Activated gamma-delta T cell treated with Interleukin-2 at 50 U/mL for 16 hours (primary cell): ENCODE results near the gene OR7A5.
"Not testable (repeated sequence)": the region's sequence is repeated elsewhere in the genome, so short reads cannot be mapped to it uniquely, and the experiment has no call there.

Source experiments
- DNase-seq: peaks from one replicate; pipeline ENCODE4 v3.0.0-alpha.2; 2020

OR7A5 gene

DNA sequence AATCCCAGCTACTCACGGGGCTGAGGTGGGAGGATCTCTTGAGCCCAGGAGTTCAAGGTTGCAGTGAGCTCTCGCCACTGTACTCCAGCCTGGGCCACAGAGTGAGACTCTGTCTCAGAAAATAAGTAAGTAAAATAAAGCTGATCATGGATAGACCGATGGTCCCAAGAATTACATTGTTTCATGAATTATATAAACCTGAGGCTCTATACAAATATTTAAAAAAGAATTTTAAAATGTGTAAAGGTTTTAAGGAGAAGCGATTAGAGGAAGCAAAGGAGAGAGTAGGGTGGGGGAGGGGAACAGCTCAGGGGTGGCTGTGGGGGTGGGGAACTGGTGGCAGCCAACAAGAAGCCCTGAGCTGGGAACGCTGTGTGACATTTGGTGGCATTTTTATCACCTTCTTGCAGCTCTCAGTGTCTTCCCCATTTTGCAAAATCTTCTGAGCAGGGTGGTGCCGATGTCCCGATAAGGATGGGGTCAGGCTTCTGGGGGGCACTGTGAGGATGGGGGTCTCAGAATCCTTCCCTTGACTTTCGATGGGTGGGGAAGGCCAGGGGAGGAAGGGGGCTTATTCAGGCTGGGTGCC is 51.5 kb downstream of the OR7A5 start:
- DNase-seq, result not testable (repeated sequence)

GRCh38 chr19:14782626-14783409 is 52.2 kb downstream of the OR7A5 start:
- DNase-seq, result no peak

GRCh38 chr19:14781713-14782536 is 53.1 kb downstream of the OR7A5 start:
- DNase-seq, result not testable (repeated sequence)

GRCh38 chr19:14780622-14781225 is 54.3 kb downstream of the OR7A5 start:
- DNase-seq, result not testable (repeated sequence)

GRCh38 chr19:14779151-14779550 is 55.8 kb downstream of the OR7A5 start:
- DNase-seq, result no peak

DNA sequence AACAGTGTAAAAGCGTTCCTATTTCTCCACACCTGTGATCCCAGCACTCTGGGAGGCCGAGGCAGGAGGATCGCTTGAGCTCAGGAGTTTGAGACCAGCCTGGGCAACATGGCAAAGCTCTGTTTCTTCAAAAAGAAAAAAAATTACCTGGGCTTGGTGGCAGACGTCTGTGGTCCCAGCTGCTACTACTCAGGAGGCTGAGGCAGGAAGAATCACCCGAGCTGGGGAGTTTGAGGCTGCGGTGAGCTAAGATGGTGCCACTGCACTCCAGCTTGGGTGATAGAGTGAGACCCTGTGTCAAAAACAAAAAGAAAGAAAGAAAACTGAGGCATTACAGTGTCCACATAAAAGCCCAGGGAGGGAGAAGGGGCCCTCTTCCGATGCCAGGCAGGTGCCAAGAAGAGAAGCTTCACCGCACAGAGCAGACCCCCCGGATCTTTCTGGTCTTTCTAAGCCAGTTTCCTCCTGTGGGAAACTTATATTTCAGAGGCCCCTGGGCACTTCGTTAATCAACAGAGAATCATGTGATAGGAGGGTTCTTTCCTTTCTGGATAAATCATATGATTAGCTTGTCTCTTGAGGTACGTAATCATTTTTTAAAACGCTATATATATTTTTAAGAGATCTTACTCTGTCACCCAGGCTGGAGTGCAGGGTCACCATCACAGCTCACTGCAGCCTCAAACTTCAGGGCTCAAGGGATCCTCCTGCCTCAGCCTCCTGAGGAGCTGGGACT is 56.7 kb downstream of the OR7A5 start, which contains the start of gene ADGRE2:
TSS of gene ADGRE2 (minus strand) at position 451 of the 736 bp plus-strand sequence. CDS start 1,804 bp downstream, outside the sequence.
- DNase-seq, result not testable (repeated sequence)

DNA sequence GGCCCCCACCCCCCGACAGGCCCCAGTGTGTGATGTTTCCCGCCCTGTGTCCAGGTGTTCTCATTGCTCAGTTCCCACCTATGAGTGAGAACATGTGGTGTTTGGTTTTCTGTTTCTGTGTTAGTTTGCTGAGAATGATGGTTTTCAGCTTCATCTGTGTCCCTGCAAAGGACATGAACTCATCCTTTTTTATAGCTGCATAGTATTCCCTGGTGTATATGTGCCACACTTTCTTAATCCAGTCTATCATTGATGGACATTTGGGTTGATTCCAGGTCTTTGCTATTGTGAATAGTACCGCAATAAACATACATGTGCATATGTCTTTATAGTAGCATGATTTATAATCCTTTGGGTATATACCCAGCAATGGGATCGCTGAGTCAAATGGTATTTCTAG is 57.3 kb downstream of the OR7A5 start:
- DNase-seq, result not testable (repeated sequence)
